Measurements from ENCODE around the gene USH2A.

The USH2A gene

DNA sequence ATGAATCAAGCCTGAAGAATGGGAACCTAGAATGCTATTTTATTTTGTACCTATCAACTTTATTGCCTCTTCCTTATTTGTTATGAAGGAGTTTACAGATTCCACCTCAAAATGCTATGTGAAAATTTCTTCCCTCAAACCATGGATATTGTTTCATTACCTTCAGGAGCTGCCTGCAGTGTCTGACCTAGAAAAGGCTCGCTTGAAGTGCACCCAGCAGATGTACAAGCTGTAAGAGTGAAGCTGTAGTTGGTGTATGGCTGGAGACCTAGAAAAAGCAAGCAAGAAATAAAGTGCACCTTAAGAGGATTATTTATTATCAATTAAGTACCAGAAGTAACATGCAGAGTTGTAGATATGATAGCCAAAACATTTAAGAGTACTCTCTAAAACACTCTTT is 656.7 kb downstream of the USH2A start:
- no peak for DNase-seq

DNA sequence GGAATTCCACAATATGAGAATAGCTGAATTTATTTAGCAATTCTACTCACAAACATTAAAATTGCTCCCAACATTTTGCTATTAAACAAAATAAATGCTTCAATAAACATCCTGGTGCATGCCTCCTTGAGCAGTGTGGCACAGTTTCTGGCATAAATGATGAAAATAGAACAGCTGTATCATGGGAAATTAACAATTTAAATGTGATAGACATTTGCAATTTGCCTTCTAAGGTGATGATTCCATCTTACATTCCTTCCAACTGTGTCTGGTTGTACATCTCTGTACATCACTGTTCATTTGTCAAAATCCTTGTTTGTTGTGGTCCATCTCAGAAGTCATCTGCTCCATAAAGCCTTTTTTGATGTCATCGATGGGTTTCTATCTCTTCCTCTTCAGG is 657.4 kb downstream of the USH2A start:
- no peak for DNase-seq

DNA sequence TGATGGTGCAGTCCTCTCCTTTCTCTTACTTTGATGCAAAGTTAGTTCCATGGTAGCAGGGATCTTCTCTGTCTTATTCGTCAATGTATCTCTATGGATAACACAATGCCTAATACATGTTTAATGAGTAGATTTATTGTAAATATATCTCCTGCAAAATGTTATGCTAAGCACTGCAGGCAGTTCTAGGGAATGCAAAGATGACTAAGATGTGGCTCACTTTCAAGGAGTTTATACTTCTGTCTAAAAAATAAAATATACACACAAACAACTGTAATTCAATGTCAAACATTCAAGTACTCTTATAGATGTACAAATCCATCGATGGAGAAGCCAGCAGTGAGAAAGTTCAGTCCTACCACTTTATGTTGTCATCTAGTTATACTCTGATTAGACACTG is 661.8 kb downstream of the USH2A start:
- no peak for DNase-seq

DNA sequence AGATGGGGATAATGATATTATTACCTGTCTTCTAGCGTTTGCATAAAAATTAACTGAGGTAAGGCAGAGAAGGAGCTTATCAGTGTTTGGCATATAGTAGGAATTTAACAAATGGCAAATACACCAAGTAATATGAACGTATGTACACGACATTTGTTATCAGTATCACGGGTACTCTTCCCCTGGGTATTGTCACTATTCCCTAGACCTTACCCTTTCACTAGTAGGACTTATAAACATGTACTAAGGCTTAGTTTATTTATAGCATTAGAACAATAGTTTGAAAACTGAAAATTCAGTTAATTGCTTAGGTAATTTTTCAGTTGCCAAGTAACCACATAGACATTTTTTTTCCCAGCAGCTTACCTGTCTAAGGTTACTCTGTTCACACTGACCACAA is 669.1 kb downstream of the USH2A start:
- DNase-seq, result no peak

DNA sequence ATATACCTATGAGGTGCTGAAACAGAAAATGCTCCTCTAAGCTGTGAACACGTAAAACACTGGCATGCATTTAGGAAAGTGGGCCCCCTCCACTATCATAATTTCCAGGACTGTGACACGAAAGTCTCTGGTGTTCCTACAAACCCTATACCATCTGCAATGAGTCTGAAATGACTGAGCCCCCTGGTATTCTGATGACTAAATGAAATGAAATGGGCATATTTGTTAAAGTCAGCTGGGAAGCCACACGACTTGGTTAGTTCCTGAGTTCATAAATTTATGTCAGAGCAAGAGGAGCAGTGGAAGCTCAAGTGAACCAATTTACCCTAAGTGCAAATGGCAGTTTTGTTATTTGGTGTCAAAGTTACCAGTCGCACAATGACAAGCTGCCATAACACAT is 673.8 kb downstream of the USH2A start:
- DNase-seq, result no peak

DNA sequence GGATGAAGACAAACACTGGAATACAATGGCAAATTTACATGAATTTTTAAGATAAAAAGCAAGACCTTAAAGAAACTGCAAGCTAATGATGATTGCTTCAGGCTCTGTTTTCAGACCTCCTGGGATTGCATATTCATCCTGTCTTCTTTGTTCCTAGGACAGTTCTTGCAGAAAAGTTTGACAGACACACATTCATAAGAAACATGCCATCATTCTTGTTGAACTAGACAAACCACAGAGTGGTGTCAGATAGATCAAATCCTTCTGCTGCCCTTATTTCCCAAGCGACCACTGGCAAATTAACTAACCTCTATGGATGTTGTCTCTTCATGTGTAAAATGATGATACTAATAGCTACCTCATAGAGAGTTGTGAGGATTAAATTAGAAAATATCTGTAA is 674.8 kb downstream of the USH2A start:
- DNase-seq, result no peak

DNA sequence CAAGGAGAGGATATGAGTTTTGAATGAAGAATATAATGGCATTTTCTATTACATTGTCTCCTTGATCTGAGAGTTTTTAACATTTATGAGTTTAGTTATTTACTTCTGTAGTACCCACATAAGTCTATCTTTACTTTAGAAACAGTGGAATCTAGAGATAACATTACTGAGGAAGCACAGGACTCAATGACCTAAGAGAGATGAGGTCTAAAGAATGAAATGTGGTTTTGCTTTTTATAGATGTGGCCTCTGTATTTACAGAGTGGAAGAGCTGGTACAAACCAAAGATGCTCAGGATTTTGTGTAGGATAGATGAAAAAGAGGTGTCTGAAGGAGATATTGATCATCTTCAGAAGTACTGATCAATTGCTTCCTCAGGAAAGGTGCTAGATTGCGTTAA is 678.8 kb downstream of the USH2A start:
- no peak for DNase-seq

DNA sequence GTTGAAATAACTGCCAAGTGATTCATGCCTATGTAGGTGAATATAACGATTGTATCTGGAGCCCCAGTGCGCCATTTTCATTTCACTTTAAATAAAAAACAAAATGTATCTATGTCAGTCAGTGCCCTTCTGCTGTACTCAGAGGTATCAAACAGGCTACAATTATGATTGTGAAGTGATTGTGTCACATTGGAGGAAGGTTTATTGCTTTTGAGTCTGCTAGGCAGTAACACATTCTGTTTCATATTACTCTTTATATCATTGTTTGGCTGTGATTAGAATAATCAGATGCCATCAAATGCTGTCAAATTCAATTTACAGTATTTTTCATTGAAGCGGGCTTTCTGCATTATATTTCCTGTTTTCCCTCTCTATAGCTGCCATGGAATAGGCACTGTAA is 684.2 kb downstream of the USH2A start:
- no peak for DNase-seq

DNA sequence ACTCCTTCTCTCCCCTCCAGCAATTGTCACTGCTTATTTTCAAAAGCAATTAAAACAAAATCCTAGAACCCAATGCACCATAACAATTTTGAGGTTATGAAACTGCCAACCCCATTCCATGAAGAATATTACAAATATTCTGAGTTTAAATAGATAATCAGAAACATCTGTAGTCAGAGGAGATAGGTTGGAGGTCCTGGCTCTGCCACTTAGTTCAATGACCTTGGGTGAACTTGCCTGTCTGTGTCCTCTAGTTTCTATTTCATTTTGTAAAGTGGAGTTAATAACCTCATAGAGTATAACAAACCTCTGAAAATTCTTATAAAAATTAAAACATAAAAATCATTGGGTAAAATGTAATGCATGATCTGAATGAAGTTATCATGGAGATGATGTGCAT is 691.5 kb downstream of the USH2A start:
- no peak for DNase-seq

DNA sequence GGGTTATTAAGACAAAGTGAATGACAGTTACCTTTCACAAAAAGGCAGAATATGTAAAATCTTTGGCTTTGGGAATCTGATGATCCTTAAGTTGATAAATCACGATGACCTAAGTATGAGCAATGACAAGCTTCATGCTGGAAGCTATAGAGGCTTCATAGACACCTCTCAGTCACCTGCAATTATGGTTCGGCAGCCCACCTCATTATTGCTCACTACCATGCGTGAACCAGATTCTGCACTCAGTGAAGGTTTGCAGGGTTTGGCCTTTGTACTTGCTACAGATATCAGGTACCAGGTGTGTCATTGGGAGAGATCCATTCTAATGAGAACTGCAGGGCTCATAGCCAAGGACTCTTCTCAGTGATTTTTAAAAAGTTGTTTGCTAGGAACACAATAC is 692.6 kb downstream of the USH2A start:
- DNase-seq, result no peak

DNA sequence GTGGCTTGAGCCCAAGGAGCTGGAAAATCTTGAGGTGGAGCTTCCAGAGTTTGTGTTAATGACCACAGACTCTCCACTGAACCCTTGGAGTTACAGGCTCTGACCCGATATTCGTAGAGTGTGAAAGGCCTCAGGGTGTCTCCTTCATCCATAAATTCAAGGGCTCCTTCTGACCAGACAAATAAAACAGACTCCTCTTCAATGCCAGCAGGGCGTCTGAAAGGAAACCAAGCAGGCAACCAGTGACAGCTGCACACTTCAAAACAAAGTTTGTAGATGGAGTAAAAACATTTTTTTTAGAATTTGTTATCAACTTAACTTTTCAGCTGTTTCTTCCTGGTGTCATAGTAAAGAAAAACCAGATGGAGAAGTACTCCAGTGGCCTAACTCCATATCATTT is 695.1 kb downstream of the USH2A start:
- DNase-seq, result no peak

DNA sequence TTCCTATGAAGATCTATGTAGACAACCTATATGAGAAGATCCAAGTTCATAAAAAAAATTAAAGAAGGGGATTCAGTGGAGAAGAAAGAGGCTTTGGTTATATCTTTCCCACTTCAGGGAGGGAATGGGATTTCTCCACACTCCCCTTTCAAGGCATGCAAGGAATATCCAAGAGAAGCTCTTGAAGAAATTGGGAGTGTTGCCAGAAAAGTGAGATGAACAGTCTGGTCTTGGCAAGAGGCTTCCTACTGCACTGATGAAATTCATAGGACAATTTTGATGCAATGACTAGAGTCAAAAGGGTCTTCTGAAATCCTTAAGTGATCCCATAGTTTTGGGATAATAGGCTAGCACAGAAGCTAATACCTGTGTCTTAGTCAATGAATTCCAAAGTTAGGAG is 703.1 kb downstream of the USH2A start:
- DNase-seq, result no peak

DNA sequence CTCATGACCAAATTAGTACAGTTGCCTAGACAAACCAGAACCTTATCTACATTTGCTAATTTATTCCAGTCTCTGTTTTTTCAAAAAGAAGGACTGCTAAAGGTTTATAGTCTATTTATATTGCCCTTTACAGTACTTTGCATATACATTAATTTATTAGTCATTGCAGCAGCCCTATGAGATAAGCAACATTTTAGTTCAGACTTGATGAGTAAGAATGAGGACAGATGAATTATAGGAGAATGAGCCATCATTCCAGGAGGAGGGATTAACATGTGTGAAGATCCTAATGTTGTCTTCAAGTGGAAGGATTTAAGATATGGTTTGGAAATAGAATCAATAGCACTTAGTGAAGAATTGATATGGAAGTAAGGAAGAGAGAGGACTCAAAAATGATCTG is 703.7 kb downstream of the USH2A start:
- DNase-seq, result no peak

DNA sequence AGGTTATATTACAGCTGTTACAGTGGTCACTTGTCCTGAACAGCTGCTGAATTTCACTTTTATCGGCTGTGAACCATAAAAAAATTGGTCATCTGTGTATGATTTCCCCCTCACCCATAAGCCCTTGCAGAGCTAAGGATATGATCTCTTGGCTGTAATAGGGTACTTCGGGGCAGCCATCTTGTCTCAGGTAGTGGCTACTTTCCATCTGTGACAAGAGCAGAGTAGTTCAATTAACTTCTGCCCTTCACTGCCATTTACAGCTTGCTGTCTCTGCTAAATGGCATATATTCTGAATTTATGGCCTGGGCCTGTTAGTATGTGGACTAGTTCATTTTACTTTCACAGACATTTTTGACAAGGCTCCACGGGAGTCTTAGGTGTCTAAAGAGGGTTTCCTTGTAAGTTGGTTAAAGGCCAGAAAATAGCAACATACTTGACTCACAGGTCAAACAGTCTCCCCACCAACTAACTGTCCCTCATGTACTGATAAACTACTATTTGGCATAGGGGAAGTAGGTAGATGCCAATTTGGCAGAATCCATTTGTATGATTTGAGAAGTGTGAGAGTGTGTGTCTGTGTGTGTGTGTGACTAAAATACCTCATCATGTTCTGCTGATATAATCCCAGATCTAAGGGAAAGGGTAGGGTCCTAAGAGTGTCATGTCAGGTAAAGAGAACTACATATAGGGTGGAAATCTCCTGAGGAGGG is 704.5 kb downstream of the USH2A start:
- DNase-seq, result no peak

DNA sequence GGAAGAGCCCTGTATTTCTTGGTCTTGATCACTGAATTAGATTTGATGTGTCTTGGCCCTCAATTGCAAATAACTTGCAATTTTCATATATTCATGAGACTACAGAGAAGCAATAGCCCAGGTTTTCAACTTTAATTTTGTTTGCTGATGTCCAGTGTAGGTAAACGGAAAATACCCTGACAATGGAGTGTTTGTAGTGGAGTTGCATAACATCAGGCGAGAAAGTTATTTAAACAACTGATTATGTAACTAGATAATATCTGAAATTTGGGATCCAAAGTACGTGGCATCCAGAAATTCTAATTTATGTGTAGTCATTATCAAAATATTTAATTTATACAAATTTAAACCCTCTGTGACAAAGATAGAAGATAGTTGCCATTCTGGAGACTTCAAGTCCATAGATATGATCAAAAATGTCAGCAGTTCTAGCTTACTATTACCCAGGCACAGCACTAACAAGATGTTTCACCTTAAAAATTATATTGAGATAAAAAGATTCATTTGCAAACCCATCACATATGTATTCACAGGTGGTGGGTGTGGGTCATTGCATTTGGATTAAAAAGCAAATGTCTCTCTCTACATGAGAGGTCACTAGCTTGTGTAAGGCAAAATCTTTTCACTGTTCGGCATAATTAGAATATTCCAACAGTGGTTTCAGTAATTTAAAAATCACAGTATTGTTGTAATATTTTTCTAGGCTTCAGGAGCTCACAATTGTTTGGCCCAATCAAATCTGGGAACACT is 705.4 kb downstream of the USH2A start:
- DNase-seq, result no peak

DNA sequence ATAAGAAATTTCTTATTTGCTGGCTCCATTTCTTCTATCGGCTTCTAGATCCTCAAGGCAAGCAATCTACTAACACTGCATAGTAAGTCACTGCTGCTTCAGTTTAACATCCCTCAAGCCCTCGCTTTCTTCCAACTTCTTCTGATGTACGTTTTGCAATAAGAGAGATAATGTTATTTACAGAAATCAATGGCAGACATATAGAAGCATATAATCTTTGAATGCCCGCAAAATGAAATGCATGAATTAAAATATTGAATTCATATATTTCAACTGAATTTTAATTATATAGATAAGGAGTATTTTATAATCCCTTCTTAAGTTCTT is 712.4 kb downstream of the USH2A start:
- DNase-seq, result no peak

DNA sequence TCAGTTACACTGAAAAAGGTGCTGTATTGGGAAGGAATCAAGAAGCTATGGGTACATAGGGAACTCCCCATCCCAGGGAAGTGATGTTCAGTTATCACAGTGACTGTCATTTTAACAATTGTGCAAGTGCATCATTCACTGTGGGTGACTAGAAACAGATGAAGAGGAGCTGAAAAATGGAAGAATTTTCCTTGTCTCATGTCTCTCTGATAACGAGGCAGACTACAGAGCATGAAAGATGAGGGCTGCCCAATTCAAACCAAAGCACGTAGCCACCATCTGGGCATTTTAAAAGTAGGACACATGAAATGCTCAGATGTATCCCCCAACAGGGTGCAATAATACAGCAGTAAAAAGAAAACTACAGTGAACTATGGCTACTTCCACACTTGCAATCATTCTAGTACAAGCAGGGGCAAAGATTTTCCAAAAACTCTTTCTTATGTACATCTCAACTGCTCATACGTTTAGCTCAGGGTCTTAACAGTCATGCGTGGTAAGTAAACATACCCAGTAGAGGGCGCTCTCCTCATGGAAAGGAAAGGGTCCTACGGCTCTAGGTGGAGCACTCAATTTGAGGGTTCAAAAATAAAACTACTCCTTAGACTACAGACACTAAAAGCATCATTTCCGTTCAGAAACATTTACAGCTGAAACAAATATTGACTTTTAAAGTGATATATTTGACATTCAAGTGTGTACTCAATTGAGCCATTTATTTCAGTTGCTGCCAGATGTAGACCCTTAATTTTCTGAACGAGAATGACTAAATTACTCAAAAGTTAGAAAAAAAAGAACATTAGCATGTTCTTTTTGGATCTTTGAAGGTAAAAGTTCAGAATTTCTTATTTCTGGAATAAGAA is 713.0 kb downstream of the USH2A start:
- no peak for DNase-seq

DNA sequence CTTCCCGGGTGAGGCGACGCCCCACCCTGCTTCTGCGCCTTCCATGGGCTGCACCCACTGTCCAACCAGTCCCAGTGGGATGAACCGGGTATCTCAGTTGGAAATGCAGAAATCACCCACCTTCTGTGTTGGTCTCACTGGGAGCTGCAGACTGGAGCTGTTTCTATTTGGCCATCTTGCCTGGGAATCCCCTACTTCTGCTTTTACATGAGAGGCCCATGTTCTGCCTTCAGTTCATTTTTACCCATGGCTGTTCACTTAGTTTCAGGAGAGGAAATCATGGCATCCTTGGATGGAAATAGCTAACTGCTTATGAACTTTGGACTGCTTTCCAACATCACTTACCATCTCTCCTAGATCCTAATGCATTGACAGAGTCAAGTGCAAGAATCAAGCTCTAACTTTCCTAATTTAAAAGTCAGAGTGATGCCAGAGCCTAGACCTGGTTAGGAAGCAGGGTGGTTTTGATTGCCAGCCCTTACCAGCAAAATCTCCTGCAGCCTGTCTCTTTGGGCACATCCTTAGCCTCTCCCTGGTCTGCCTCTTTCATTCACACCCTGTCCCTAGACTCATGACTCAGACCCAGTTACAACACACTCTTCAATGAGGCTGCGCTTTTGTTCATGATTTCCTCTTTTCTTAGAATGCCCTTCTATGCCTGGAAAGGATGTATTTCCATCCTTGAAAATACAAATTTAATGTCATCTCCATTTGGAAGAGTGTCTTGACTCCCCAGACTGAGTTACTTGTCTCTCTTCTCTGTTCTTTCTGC is 719.0 kb downstream of the USH2A start:
- no peak for DNase-seq

DNA sequence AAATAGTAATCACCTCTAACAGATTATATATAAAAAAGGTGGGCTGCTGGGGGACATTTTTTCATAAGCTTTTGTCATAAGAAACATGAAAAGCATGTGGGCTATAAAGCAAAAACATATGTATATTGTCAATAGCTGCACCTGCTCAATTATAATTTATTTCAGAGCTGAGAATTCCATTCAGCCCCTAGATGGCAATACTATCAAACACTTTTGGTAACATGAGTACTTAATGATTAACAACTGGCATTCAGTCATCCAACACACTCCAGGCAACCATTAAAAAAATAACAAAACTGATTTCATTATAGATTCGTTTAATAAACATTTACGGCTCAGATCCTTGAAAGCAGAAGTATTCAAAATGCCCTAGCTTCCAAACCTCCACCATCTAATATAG is 741.0 kb downstream of the USH2A start:
- DNase-seq, result no peak

DNA sequence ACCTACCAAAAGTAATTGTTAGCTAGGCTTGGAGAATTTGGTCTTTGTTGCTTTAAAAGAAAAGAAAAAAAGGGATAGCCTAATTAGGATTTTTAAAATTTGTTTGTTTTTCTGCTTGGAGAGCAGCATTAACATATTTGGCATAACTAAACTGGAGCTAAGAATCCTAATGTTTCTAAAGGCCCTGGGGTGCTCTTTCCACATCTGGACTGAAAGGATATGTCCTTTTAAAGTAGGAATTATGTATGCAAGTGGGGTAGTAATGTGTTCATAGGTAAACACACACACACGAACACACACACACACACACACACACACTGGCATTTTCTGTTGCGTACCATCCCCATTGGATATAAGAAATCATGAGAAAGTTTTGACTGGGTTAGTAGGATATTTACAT is 742.2 kb downstream of the USH2A start:
- DNase-seq, result no peak

DNA sequence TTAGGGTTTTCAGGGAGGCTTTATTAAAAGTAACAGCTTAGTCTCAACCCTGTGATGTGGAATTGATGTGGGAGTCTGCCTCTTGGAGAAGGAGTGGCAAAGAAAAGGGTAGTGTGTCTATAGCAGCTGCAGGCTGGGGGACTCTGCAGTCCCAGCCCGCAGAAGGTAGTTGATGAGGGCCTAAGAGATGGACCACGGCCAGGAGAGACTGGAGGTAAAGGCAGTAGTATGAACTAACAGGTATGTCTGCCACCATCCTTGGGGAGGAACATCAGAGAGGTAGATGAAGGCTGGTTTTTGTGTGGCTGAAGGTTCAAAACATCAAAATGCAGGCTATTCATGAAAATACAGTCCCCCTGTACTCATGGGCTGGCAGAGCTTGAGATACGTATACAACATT is 744.0 kb downstream of the USH2A start:
- no peak for DNase-seq

DNA sequence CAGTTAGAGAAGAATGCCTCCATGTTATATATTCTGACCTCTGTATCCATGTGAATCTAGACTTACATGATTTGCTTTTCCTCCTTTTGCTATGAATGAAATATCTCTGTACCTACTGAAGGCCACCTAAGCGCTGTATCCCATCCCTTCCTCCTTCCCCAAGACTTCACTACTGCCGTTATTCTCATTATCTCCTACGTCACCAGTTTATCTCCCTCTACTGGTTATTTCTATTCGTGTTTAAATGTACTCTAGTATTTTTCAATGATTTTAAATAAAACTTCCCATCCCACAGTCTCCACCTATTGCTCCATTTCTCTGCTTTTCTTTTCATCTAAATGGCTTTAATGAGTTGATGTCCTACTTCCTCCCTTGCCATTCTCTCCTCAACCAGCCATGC is 746.1 kb downstream of the USH2A start:
- DNase-seq, result no peak

DNA sequence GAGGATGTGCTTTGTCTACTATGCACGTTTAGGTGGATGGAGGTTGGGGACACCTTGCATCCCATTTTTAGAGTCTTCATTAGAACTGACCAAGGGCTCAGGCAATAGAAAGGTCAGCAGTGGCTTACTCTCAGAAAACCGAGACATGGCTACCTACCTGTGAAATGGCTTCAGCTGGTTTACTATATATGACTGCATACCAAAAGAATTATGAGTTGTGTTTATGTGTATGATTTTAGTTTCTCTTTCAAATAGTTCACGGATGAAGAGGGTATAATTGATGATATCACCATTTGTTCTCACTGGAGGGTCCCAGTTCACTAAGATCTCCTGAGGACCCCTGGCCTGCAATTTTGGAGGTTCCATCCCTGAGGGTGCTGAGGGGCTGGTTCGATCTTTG is 749.3 kb downstream of the USH2A start:
- no peak for DNase-seq
